Raji (cell line): ENCODE measurements around the gene NLRC5.

Source experiments
- POLR2A ChIP-seq: IDR thresholded peaks from 2 replicates; pipeline ENCODE4 v1.6.1; 2011; ENCODE audit warnings: low read depth, low read length, control low read depth; ENCODE audit not compliant: insufficient read depth

The NLRC5 gene

GRCh38 chr16:57060323-57061083, 71.1 kb downstream of the NLRC5 start:
- no peak for TF ChIP-seq POLR2A

DNA sequence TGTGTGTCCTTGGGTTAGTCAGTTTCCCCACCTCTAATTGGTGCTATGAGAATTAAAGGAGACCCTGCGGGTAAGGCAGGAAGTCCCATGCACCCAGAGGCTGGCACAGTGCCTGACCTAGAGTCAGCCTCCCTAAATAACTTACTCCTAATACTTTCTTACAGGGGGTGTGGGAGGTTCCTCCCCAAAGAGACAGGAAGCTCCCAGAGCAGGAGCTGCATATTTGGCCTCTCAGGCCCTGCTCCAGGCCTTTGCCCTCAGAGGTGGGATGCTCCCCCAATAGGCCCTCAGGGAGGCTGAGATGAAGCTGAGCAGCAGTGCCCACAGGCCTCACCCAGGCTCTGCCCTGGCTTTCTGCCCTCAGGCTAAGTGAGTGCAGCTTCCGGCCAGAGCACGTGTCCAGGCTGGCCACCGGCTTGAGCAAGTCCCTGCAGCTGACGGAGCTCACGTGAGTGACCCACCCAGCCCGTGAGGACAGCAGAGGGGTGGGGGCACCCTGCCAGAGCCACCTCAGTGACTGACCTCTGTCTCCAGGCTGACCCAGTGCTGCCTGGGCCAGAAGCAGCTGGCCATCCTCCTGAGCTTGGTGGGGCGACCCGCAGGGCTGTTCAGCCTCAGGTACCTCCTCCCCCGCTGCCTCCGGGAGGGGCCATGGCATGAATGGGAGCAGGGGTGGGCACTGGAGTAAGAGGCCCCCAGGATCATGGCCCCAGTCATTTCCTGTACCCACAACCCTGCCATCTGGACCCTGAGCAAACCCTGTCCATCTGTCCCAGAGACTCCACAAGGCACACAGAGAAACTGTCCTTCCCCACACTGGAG, 71.9 kb downstream of the NLRC5 start:
- no peak for TF ChIP-seq POLR2A

DNA sequence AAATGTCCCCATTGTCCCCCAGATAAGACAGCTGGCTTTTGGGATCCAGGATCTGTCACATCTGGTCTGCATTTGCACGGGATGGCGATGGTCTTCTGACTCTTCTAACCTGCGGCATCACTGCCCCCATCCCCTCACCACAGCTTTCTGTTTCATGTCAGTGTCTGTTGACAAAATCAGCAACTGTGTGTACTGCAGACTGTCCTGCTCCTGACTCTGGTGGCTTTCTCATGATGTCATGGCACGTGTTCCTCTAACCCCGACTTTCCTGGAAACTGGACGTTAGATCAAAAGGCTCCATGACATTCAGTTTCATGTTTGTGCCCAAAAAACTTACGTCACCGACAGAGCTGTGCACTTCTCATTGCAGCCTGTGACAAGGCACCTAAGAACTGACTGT, 73.0 kb downstream of the NLRC5 start:
- no peak for TF ChIP-seq POLR2A

DNA sequence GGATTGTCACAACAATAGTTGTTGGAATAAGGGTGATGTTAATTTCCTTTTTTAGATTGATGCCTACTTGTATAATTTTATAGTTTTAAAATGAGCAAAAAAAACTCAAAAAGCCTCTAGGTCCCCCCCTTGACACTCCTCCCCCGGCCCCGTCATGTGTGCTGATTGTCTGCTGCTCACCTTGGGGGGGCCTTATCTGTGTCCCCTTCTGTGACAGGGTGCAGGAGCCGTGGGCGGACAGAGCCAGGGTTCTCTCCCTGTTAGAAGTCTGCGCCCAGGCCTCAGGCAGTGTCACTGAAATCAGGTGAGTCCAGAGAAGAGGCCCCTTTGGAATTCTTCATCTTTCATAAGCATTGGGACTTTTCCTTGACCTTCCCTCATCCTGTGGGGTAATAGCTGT, 75.6 kb downstream of the NLRC5 start:
- TF ChIP-seq POLR2A, result no peak

GRCh38 chr16:57066625-57067024, 77.3 kb downstream of the NLRC5 start:
- no peak for TF ChIP-seq POLR2A

DNA sequence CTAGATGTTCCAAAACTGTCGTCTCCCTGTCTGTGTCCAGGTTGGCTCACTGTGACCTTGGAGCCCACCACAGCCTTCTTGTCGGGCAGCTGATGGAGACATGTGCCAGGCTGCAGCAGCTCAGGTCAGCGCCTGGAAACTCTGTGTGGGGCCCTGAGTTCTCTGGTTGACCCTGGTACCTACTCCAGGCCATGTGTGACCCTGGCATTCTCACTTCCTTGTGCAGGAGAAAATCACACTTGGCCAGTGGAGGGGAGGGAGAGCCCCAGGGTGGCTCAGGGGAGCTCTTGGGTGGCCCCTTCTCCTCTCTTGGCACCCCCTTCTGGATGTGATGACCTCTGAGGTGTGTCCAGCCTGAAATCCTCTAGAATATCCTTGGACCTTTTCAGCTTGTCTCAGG, 78.0 kb downstream of the NLRC5 start:
- TF ChIP-seq POLR2A, result no peak

- no peak for TF ChIP-seq POLR2A
Observed at GRCh38 chr16:57069053-57069452, 79.7 kb downstream of the NLRC5 start.

DNA sequence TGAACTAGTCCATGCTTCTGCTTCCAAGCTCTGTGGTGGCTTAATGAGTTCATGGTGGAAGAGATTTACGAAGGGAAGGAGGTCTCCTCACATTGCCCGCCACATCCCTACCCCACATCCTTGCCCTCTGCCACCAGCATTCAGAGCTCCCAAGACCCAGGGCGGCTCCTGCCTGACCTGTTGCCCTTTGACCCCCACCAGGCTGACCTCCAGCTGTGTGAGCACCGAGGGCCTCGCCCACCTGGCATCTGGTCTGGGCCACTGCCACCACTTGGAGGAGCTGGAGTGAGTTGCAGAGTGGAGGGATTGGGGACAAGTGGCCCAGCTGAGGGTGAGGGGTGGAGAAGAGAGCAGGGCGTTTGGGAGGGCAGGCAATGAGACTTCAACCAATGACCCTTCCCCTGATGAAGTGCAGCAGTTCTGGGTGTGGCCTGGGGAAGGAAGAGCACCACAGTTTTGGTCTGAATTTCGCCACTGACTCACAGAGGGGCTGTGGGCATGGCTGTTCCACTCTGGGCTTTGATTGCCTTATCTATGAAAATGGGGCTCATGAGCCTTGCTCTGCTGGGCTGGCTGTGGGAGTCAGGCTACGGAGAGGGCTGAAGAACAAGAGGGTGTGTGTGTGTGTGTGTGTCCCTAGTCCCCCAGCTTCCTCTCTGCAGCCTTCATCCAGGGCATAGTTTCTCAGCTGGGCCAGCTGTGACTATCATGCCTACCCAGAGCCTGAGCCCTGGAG, 80.4 kb downstream of the NLRC5 start:
- TF ChIP-seq POLR2A, result no peak

DNA sequence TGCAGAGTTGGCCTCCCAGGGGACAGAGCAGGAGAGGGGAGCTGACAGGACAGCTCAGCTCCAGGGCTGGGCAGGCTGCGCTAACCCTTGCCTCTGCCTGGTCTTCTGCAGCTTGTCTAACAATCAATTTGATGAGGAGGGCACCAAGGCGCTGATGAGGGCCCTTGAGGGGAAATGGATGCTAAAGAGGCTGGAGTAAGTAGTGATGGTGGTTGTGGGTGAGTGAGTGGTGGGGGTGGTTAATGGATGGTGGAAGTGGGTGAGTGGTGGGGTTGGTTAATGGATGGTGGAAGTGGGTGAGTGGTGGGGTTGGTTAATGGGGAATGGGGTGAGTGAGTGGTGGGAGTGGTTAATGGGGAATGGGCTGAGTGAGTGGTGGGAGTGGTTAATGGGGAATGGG, 81.1 kb downstream of the NLRC5 start:
- no peak for TF ChIP-seq POLR2A

DNA sequence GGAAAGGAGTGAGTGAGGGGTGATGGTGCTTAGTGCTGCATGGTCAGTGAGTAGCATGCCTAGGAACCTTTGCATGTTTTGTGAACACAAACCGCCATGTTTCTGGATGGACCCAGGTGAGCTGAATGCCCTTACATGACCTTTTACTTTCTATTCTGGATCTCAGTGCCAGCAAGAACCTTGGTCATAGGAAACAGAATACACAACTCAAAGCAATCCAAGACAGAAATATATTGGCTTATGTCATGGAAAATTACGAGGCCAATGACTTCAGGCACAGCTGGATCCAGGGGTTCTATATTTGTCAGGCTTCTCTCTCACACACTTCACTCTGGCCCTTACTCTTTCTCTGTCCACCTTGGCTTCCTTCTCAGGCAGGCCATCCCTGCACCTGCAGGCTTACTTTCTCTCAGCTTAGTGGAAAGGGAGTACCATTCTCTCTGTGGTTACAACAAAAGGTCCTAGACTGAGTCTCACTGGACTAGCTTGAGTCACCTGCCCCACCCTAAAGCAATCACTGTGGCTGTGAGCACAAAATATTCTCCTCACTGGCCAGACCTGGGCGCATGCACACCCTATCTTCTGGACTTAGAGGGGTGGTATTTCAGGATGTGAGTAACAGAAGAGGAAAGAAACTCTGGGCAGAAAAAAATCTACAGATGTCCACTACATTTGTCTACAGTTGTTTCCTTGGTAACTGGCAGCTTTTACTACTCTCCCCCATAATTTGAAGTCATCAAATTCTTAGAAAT, 82.7 kb downstream of the NLRC5 start:
- no peak for TF ChIP-seq POLR2A

GRCh38 chr16:57072616-57073275, 83.4 kb downstream of the NLRC5 start:
- no peak for TF ChIP-seq POLR2A

GRCh38 chr16:57077714-57078113, 88.4 kb downstream of the NLRC5 start:
- no peak for TF ChIP-seq POLR2A

- TF ChIP-seq POLR2A, result no peak
Observed at GRCh38 chr16:57081744-57082143, 92.4 kb downstream of the NLRC5 start.

DNA sequence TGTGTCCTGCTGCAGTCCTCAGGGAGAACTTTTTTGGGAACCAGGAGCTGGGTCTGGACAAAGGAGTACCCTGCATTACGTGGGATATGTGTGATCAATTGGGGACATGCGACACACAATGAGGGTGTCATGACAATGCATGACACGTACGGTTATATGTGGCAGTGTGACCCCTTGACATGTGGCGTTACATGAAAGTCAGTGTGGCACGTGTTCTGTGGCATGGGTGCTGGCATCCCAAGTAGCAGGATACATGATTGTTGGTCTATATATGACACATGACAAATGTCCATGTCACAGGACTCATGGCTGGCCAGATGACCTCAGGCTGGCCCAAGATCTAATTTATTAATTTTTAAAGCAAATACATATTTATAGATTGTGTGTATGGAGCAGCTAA, 93.3 kb downstream of the NLRC5 start:
- TF ChIP-seq POLR2A, result no peak

DNA sequence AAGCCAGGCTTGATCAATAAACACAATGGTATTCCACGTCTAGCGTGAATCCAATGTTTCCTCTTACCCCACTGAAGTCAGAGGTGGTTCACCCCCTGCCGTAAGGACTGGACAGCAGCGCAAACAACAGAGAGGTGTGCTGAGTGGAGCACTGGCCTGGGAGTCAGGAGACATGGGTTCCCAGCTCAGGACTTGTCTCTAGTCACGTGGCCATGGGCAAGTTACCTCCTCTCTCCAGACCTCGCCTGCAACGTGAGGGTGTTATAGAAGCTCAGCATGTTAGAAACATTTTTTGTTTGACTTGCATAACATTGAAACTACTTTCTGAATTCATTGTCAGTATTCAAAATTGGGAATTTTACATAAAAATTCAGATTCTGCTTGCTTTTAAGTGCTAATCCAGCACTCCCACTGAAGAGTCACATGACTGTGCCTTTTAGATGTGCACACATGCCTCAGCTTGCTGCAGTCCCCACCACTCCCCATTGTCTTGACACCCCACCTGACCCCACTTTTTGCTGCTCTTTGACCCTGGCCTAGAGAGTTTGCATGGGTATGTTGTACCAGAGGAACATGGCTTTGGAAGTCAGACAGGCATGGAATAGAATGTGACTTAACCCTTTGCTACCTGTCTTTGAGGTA, 94.2 kb downstream of the NLRC5 start:
- TF ChIP-seq POLR2A, result no peak
